Activated naive CD4-positive, alpha-beta T cell treated with anti-CD3 and anti-CD28 coated beads, Interleukin-2, amount 50 U/mL, for 72 hours (primary cell): Measurements from ENCODE around the gene RELN. TPM values are rescaled to one million over a fixed set of nuclear protein-coding genes. Genes with fewer than 3 reads are reported as not detected.

Experiments
- ATAC-seq, 2 donors: fragments of 150-1000 bp; cut with Tn5 transposase; 2 replicates each; pipeline ENCODE4 v1.10.0; 2021; ENCODE audit warnings: mild to moderate bottlenecking in 2 of 2, moderate library complexity in 2 of 2
- DNase-seq, 2 donors: peaks; one replicate each; pipeline ENCODE4 v3.0.0; 2021 to 2022; ENCODE audit warnings: low spot score in 2 of 2
- H3K27ac Mint-ChIP-seq, 2 donors: one replicate each; pipeline ENCODE4 v1.8.0; 2022; ENCODE audit warnings: mild to moderate bottlenecking in 2 of 2, mixed read lengths in 2 of 2
- H3K36me3 Mint-ChIP-seq, 2 donors: one replicate each; pipeline ENCODE4 v1.8.0; 2022; ENCODE audit warnings: mixed read lengths in 2 of 2
- H3K9me3 Mint-ChIP-seq, 2 donors: one replicate each; pipeline ENCODE4 v1.8.0; 2022; ENCODE audit warnings: mixed read lengths in 2 of 2
- total RNA-seq, 2 donors: library from RNA; stranded (reverse); gene quantifications; one replicate each; pipeline ENCODE4 v1.2.3, GENCODE V29; 2022

Gene RELN
- total RNA-seq, 2 donors from 2014 or later = not detected

- H3K36me3 Mint-ChIP-seq = no peaks in the 10 kb centered on the region
- DNase-seq (no peak), ATAC-seq (no peak)
- H3K27ac Mint-ChIP-seq = no peak overlapping the region
- no peaks in the 10 kb centered on the region for H3K9me3 Mint-ChIP-seq
Observed at GRCh38 chr7:103592844-103593243, 396.6 kb downstream of the RELN start.

- DNase-seq (no peak), ATAC-seq (no peak)
- no peak overlapping the region for H3K27ac Mint-ChIP-seq
- H3K9me3 Mint-ChIP-seq = no peaks in the 10 kb centered on the region
- H3K36me3 Mint-ChIP-seq = no peaks in the 10 kb centered on the region
Observed at GRCh38 chr7:103592187-103592586, 397.3 kb downstream of the RELN start.

- DNase-seq (no peak), ATAC-seq (no peak)
- no peaks in the 10 kb centered on the region for H3K9me3 Mint-ChIP-seq
- H3K36me3 Mint-ChIP-seq = no peaks in the 10 kb centered on the region
- no peak overlapping the region for H3K27ac Mint-ChIP-seq
Observed at GRCh38 chr7:103580031-103580430, 409.4 kb downstream of the RELN start.

- DNase-seq (no peak), ATAC-seq (no peak)
- no peaks in the 10 kb centered on the region for H3K36me3 Mint-ChIP-seq
- H3K9me3 Mint-ChIP-seq = no peaks in the 10 kb centered on the region
- H3K27ac Mint-ChIP-seq = no peak overlapping the region
Observed at GRCh38 chr7:103577059-103577458, 412.4 kb downstream of the RELN start.

GRCh38 chr7:103576641-103577040, 412.8 kb downstream of the RELN start:
- ATAC-seq (no peak), DNase-seq (no peak)
- no peaks in the 10 kb centered on the region for H3K9me3 Mint-ChIP-seq
- H3K27ac Mint-ChIP-seq = no peak overlapping the region
- no peaks in the 10 kb centered on the region for H3K36me3 Mint-ChIP-seq

GRCh38 chr7:103574576-103574975, 414.9 kb downstream of the RELN start:
- DNase-seq = no peak
- no peaks in the 10 kb centered on the region for H3K9me3 Mint-ChIP-seq

GRCh38 chr7:103573479-103574058, 415.9 kb downstream of the RELN start:
- Mint-ChIP-seq H3K36me3 (no peaks in the 10 kb centered on the region), H3K9me3 (no peaks in the 10 kb centered on the region), H3K27ac (no peak overlapping the region)
- DNase-seq = no peak
- ATAC-seq = no peak

More at GRCh38 chr7:103574576-103574975, 414.9 kb downstream of the RELN start:
- ATAC-seq = no peak
- no peak overlapping the region for H3K27ac Mint-ChIP-seq
- no peaks in the 10 kb centered on the region for H3K36me3 Mint-ChIP-seq

- DNase-seq (no peak), ATAC-seq (no peak)
- Mint-ChIP-seq H3K9me3 (no peaks in the 10 kb centered on the region), H3K36me3 (no peaks in the 10 kb centered on the region), H3K27ac (no peak overlapping the region)
Observed at GRCh38 chr7:103571586-103571985, 417.9 kb downstream of the RELN start.

GRCh38 chr7:103569621-103570305, 419.7 kb downstream of the RELN start:
- DNase-seq (no peak), ATAC-seq (no peak)
- Mint-ChIP-seq H3K36me3 (no peaks in the 10 kb centered on the region), H3K9me3 (no peaks in the 10 kb centered on the region), H3K27ac (no peak overlapping the region)

GRCh38 chr7:103564416-103564815, 425.0 kb downstream of the RELN start:
- Mint-ChIP-seq H3K36me3 (no peaks in the 10 kb centered on the region), H3K27ac (no peak overlapping the region), H3K9me3 (no peaks in the 10 kb centered on the region)
- ATAC-seq (no peak), DNase-seq (no peak)

- DNase-seq (no peak), ATAC-seq (no peak)
- Mint-ChIP-seq H3K9me3 (no peaks in the 10 kb centered on the region), H3K27ac (no peak overlapping the region), H3K36me3 (no peaks in the 10 kb centered on the region)
Observed at GRCh38 chr7:103560136-103560535, 429.3 kb downstream of the RELN start.

- no peaks in the 10 kb centered on the region for H3K9me3 Mint-ChIP-seq
- DNase-seq (no peak), ATAC-seq (no peak)
- H3K27ac Mint-ChIP-seq = no peak overlapping the region
- H3K36me3 Mint-ChIP-seq = no peaks in the 10 kb centered on the region
Observed at GRCh38 chr7:103551016-103551415, 438.4 kb downstream of the RELN start.

GRCh38 chr7:103549786-103550185, 439.7 kb downstream of the RELN start:
- Mint-ChIP-seq H3K36me3 (no peaks in the 10 kb centered on the region), H3K27ac (no peak overlapping the region), H3K9me3 (no peaks in the 10 kb centered on the region)
- DNase-seq (no peak), ATAC-seq (no peak)

- DNase-seq (no peak), ATAC-seq (no peak)
- Mint-ChIP-seq H3K27ac (no peak overlapping the region), H3K36me3 (no peaks in the 10 kb centered on the region), H3K9me3 (no peaks in the 10 kb centered on the region)
Observed at GRCh38 chr7:103547451-103548284, 441.8 kb downstream of the RELN start.

- DNase-seq = no peak
- Mint-ChIP-seq H3K9me3 (no peaks in the 10 kb centered on the region), H3K27ac (no peak overlapping the region), H3K36me3 (no peaks in the 10 kb centered on the region)
- no peak for ATAC-seq
Observed at GRCh38 chr7:103542470-103542869, 447.0 kb downstream of the RELN start.

GRCh38 chr7:103541947-103542346, 447.5 kb downstream of the RELN start:
- DNase-seq (no peak), ATAC-seq (no peak)
- Mint-ChIP-seq H3K36me3 (no peaks in the 10 kb centered on the region), H3K27ac (no peak overlapping the region), H3K9me3 (no peaks in the 10 kb centered on the region)

- Mint-ChIP-seq H3K27ac (no peak overlapping the region), H3K36me3 (no peaks in the 10 kb centered on the region), H3K9me3 (no peaks in the 10 kb centered on the region)
- ATAC-seq = no peak
- DNase-seq = no peak
Observed at GRCh38 chr7:103541026-103541425, 448.4 kb downstream of the RELN start.
